GM21576 (cell line): Measurements from ENCODE around the gene CACNA1D.

Experiments
- ATAC-seq: cut with Tn5 transposase; IDR thresholded peaks from one replicate; pipeline ENCODE4 v1.9.1; 2021; ENCODE audit warnings: mild to moderate bottlenecking, moderate library complexity; ENCODE audit not compliant: unreplicated experiment

The CACNA1D gene

GRCh38 chr3:53817211-53817610 lies 322.8 kb downstream of the CACNA1D start:
- no peak for ATAC-seq

DNA sequence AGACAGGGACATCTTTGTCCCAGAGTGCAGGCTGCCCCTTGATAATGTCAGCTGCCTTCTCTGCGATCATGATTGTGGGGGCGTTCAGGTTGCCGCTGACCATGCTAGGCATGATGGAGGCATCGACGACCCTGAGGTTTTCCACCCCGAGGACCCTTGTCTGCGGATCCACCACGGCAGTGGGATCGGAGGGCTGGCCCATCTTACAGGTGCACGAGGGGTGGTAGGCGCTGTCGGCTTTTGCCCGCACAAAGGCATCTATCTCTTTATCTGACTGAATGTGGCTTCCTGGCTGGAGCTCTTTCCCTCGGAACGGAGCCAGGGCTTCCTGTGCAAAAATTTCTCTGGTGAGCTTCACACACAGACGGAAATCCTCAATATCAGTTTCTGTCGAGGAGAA lies 323.4 kb downstream of the CACNA1D start:
- ATAC-seq: no peak

DNA sequence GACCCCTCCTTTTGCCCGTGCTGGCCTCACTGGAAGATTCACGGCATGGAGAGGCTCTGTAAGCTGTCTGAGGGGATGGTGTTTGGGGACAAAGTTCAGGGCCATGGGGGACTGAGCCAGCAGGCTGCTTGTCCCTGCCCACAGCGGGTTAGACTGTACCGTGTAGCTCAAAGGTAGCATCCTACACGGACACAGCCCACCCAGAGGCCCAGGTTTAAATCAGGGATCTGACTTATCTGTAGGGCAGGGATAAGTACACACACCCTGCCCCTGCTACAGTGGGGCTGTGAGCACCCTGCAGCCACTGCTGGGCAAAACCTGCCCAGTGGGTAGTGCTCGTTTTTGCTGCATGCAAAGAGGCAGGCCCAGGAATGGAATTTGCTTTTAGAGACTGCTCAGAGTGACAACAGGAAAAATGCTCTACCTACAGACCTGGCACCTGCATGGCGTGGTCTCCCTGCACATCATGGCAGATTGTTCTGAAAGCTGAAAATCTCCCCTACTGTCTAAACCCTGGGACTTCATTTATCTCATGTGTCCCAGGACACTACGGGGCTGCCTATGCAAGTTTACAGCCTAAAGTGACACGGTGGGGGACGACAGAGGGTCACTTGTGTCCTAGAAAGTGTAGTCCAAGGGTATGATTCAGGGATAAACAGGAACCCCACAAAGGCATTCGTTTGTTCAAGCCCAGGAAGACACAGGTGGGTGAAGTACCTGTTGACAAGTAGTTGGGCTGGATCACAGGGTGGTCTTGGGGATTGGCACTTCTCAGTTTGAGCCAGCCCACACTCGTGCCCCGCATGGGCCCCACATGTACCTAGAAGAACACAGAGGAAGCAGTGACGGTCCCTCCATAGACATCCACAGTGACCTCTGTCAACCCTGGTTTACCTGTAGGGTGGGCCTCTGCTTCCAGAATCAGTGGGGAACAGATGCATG lies 324.1 kb downstream of the CACNA1D start:
- no peak for ATAC-seq

DNA sequence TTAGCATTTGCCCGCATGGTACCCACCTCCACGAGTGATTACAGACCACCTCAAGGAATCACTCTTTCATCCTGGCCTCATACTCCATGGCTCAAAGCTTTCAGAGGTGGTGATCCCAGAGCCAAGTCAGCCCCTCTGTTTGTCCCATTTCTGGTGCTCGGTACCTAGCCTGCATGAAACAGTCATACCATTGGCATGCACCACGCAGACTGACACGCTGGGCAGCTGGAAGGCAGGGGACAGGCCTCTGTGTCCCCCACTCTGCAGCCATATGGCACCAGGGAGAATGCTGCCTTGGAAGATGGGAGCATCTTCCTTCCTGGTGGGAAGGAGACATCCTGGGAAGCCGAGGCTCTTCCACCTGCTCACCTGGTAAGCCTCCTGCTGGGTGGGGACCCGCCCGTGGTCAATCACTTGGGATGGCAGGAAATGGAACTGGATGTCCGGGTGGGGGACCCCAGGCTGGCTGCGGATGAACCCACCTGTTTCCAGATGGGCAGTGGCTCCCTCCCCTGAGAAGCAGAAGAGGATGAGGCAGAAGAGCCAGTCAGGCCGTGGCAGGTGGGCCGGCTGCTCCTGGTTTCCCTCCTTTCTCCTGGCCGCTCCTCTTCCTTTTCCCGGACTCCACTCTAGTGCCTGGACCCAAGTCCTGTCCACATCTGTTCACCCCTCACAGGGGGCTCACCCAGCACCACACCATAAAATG lies 324.9 kb downstream of the CACNA1D start:
- no peak for ATAC-seq

- no peak for ATAC-seq
These were observed 325.7 kb downstream of the CACNA1D start for GRCh38 chr3:53820084-53820483.

DNA sequence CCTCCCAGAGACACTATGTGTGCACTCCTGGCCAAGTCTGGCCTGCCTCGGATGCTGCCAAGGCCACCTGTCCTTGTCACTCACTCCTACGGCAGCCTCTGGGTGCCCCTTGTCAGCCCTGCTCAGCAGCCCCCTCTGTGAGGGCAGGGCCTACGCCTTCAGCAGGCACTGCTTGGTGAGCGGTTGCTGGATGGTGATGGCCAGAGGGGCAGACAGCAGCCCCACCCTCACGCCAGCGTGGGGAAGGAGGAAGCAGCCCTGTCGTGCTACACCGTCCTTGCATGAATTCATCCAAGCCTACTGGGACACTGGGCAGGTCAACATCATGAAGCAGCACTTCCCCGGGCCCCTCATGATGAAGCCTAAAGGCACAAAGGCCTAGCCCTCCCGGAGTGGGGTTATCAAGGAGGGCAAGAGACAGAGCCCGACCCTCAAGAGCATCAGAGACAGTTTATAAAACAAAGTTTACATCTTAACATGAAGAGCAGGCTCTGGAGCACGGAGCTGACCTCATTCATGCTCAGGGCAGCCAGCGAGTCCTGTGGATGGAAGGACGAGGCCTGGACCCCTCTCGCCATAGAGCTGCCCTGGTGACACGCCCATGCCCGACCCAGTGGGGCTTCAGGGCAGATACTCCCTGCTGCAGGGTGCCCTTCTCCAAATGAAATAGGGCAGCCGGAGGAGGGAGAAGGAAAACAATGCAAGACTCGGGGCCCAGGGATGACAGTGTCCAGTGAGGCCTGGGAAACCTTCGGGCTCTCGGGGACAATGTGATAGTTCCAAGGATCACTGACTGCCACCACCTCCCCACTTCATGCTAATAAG lies 326.6 kb downstream of the CACNA1D start:
- no peak for ATAC-seq

DNA sequence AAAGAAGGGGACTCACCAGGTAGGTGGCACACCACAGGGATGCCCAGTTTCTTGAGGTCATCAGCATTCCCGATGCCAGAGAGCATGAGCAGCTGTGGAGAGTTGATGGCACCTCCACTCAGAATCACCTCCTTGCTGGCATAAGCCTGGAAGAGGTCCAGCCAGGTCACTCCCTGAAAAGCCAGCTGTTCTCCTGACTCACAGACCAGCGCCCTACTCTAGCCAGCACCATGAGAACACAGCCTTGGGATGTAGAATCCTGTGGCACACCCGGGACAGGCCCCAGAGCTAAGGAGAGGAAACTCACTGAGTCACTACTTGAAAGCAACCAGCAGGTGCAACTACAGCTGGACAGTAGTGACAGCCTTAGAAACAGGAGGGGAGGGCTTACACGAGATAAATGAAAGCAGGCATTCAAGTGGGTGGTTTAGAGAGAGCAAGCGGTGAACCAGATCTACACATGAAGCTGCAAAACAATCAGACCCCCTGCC lies 327.3 kb downstream of the CACNA1D start:
- ATAC-seq: no peak

GRCh38 chr3:53822331-53822741 lies 327.9 kb downstream of the CACNA1D start:
- no peak for ATAC-seq

DNA sequence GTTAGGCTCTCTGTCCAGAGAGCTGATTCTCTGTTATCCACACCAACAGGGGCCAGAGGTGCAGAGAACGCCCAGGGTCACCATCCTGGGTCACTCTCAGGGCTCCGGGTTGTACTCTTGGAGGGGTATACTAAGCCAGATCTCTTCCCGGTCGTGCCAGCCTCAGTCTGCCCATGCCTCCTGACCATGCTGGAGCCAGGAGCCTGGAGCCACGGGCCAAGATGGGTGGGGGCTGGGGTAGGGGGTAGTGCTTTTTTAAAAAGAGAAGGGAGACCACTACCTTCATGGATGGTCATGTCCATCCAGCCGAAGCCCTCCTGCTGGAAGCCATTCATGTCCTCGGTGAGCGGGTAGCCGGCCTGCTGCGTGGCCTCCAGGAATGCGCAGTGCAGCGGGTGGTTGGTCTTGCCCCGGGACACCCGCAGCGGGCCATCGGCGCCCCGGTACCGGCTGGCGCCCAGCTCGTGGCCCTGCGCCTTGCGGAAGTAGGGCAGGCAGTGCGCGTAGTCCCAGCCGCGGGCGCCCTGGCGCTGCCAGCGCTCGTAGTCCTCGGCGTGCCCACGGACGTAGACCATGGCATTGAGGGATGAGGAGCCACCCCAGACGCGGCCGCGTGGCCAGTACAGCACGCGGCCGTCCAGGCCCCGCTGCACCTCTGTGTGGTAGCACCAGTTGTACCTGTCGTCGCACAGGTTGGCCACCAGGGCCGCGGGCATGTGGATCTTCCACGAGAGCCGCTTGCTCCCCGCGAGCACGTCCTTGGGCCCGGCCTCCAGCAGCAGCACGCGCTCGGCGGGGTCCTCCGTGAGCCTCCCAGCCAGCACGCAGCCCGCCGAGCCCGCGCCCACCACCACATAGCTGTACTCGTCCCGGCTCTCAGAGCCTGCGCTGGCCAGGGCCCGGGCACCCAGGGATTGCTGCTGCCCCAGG lies 328.9 kb downstream of the CACNA1D start:
- ATAC-seq: no peak

GRCh38 chr3:53823956-53824657 lies 329.7 kb downstream of the CACNA1D start:
- ATAC-seq: no peak

GRCh38 chr3:53824795-53825194 lies 330.4 kb downstream of the CACNA1D start:
- no peak for ATAC-seq

DNA sequence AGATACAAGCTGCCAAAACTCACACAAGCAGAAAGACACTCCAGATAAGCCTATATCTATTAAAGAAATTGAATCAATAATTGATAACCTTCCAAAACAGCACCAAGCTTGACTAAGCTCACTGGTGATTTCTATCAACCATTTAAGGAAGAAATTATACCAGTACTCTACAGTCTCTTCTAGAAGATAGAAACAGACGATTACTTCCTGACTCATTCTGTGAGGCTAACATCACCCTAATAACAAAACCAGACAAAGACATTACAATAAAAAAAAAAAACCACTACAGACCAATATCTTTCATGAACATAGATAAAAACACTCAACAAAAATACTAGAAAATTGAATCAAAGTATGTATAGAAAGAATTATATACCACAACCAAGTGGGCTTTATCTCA lies 331.6 kb downstream of the CACNA1D start:
- peak; percentile 44 for ATAC-seq

DNA sequence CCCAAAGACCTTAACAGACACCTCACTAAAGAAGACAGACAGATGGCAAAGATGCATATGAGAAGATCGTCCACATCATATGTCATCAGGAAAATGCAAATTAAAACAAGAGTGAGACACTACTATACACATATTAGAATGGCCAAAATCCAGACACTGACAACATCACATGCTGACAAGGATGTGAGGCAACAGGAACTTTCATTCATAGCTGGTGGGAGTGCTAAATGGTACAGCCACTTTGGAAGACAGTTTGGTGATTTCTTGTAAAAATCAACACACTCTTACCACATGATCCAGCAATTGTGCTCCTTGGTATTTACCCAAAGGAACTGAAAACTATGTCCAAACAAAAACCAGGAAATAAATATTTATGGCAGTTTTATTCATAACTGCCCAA lies 334.2 kb downstream of the CACNA1D start:
- no peak for ATAC-seq

DNA sequence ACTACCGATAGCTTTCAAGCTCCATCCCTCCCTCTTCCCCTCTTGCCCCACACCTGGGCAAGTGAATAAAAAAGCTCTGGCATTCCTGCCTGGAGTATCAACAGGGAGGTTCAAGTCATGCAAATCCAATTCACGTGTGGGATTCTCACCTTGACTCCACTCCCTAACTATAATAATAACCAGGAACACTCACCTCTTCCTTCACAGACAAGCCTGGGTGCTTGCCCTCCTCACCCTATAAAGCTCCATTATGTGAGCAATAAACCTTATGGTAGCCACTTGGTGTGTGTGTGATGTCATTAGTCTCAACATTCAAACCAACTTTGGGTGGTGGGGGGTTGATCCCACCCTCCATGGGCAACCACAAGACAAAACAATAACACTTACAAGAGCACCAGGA lies 335.2 kb downstream of the CACNA1D start:
- ATAC-seq: no peak

- ATAC-seq: no peak
These were observed 336.5 kb downstream of the CACNA1D start for GRCh38 chr3:53830944-53831343.

DNA sequence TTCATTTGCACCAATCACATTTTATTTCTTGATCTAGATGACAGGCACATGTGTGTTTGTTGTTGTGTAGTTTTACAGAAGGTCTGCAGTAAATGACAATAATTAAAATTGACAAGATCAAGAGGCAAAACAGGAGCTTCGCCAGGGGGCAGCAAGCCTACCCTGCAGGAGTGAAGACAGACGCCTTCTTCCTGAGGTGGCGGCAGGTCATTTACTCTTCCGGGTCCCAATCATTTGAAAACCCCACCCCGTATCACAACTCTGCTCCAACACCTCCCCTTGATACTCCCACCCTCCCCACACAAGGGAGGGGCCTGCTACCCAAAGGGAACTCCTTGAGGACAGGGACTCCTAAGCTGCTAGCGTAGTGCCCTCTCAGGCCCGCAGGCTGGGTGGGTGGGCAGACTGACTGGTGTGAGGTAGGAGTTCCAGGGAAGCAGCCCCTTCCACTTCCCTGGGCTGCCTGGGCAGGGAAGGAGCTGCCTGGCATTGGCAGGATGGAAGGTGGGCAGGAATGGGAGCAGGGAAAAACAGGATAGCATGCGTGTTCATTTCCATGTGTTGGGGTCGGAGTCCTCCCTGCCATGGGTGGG lies 338.7 kb downstream of the CACNA1D start:
- no peak for ATAC-seq

GRCh38 chr3:53833700-53834099 lies 339.3 kb downstream of the CACNA1D start:
- ATAC-seq: no peak

DNA sequence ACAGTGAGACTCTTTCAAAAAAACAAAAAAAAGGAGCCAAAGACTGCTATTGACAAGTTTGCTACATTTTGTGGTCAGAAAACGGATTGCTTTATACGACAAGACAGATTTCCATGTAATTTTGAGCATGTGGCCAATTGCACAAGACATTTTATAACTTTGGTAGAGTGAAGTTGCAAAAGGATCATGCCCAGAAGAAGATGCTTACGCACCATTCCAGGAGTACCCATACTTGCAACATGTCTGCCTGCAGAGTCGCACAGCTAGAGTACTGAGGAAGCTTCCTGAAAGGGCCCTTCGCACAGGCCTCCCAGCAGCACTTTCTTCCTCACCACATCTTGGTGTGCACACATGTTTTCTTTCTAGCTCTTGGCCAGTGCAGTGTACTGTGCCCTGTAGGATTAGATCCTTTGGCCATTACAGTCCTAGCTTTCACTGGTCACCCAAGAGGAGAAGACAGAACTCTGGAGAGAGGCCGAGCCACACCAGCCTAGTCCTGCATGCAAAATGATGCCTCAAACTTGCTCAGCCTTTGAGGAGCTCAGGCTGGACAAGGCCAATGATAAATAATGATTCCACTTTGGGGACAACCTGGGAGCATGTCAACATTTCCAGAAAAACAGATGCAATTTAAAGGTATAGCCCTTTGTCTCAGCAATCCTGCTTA lies 340.2 kb downstream of the CACNA1D start:
- ATAC-seq: no peak
